ENCODE data around the gene CDIPT. TPM values are rescaled to one million over a fixed set of nuclear protein-coding genes. Genes with fewer than 3 reads are reported as not detected.
"Not testable (repeated sequence)": the region's sequence is repeated elsewhere in the genome, so short reads cannot be mapped to it uniquely, and the experiment has no call there.

Gene CDIPT
- total RNA-seq, 1 donor from 2014 or later = 89.4 TPM

- Histone ChIP-seq H3K27me3 (no peaks in the 10 kb centered on the region), H3K36me3 (peaks cover 0 to 89% of the 10 kb centered on the region in 2 donors), H3K4me3 (no peak overlapping the region), H3K4me1 (no peaks in the 10 kb centered on the region), H3K27ac (no peak overlapping the region), H3K9me3 (no peaks in the 10 kb centered on the region)
- no peak for DNase-seq (ENCODE audit: extremely low spot score in 2 of 2)
- intact Hi-C loops (cut with DNase I) = no loop called here
- no peak for TF ChIP-seq POLR2AphosphoS5 (IDR thresholded peaks at IDR 0.05; ENCODE audit: insufficient read depth in 1 of 2, low read depth in 1 of 2)
- TF ChIP-seq CTCF (IDR thresholded peaks at IDR 0.05) = no peak
- TF ChIP-seq POLR2A (IDR thresholded peaks at IDR 0.05) = no peak
Measured at GRCh38 chr16:29837841-29838240, 25.2 kb downstream of the CDIPT start.

GRCh38 chr16:29836623-29837022, 26.4 kb downstream of the CDIPT start:
- Histone ChIP-seq H3K27me3 (no peaks in the 10 kb centered on the region), H3K27ac (no peak overlapping the region), H3K9me3 (no peaks in the 10 kb centered on the region), H3K36me3 (peaks cover 0 to 91% of the 10 kb centered on the region in 2 donors), H3K4me1 (no peaks in the 10 kb centered on the region), H3K4me3 (no peak overlapping the region)
- intact Hi-C loops (cut with DNase I) = no loop called here
- no peak for DNase-seq (ENCODE audit: extremely low spot score in 2 of 2)
- TF ChIP-seq CTCF (IDR thresholded peaks at IDR 0.05) (no peak), POLR2AphosphoS5 (IDR thresholded peaks at IDR 0.05; ENCODE audit: insufficient read depth in 1 of 2, low read depth in 1 of 2) (peak in 1 of 2 donors; percentile 14)

DNA sequence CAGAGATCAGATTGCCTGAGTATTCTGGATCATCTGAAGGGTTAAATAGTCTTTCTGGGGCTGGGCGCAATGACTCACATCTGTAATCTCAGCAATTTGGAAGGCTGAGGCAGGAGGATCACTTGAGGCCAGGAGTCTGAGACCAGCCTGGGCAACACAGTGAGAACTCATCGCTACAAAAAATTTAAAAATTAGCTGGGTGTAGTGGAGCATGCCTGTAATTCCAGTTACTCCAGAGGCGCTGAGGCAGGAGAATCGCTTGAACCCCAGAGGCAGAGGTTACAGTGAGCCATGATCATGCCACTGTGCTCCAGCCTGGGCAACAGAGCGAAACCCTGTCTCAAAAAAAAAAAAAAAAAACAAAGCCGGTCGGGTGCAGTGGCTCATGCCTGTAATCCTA, 27.1 kb downstream of the CDIPT start:
- Histone ChIP-seq H3K36me3 (peaks cover 0 to 91% of the 10 kb centered on the region in 2 donors), H3K4me3 (no peak overlapping the region), H3K9me3 (no peaks in the 10 kb centered on the region), H3K27me3 (no peaks in the 10 kb centered on the region), H3K27ac (no peak overlapping the region), H3K4me1 (no peaks in the 10 kb centered on the region)
- no peak for DNase-seq (ENCODE audit: extremely low spot score in 2 of 2)
- intact Hi-C loops (cut with DNase I) = no loop called here
- no peak for TF ChIP-seq CTCF (IDR thresholded peaks at IDR 0.05)
- TF ChIP-seq POLR2AphosphoS5 (IDR thresholded peaks at IDR 0.05; ENCODE audit: insufficient read depth in 1 of 2, low read depth in 1 of 2) = no peak
- no peak for TF ChIP-seq POLR2A (IDR thresholded peaks at IDR 0.05)

GRCh38 chr16:29834079-29834478, 28.9 kb downstream of the CDIPT start:
- intact Hi-C loops (cut with DNase I) = no loop called here
- Histone ChIP-seq H3K36me3 (peaks cover 0 to 81% of the 10 kb centered on the region in 2 donors), H3K4me1 (peaks cover 6% of the 10 kb centered on the region)

DNA sequence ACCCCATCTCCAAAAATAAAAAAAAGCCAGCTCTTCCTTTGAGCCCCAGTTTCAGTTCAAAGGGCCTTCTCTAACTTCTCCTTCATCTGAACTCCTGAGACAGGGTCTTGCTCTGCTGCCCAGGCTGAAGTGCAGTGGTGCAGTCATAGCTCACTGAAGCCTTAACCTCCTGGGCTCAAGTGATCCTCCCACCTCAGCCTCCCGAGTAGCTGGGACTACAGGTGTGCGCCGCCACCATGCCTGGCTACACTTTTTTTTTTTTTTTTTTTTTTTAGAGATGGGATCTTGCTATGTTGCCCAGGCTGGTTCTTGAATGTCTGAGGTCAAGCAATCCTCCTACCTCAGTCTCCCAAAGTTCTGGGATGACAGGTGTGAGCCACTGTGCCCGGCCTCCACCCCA, 29.8 kb downstream of the CDIPT start:
- H3K4me3 ChIP-seq; H3K9me3 ChIP-seq; H3K27ac ChIP-seq; DNase-seq (ENCODE audit: extremely low spot score in 2 of 2); intact Hi-C loops (cut with DNase I); H3K27me3 ChIP-seq: not testable (repeated sequence)
- H3K4me1 ChIP-seq = peaks cover 10% of the 10 kb centered on the region
- peaks cover 0 to 74% of the 10 kb centered on the region in 2 donors for H3K36me3 ChIP-seq

More at GRCh38 chr16:29834079-29834478, 28.9 kb downstream of the CDIPT start:
- H3K4me3 ChIP-seq = no peak overlapping the region
- DNase-seq (ENCODE audit: extremely low spot score in 2 of 2) = no peak
- no peaks in the 10 kb centered on the region for H3K27me3 ChIP-seq
- H3K27ac ChIP-seq = no peak overlapping the region
- no peaks in the 10 kb centered on the region for H3K9me3 ChIP-seq
- TF ChIP-seq POLR2AphosphoS5 (IDR thresholded peaks at IDR 0.05; ENCODE audit: insufficient read depth in 1 of 2, low read depth in 1 of 2) (no peak), CTCF (IDR thresholded peaks at IDR 0.05) (no peak), POLR2A (IDR thresholded peaks at IDR 0.05) (no peak)

DNA sequence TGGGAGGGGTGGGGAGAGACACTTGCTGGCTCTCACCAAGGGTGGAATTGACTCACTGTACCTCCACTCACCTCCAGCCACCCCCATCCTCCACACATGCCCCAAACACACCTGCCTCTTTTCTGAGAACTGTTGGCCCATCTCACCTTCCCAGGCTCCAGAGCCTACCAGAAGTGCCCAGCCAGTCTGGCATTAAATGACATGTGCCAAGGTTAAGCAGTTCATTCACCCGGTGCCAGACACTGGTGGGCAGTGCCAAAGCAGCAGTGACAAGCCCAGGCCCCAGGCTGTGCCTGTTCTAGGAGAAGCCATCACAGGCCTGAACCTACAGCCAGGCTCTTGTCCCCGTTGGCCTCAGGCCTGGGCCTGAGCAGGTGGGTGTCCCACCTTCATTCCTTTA, 31.5 kb downstream of the CDIPT start:
- Histone ChIP-seq H3K9me3 (no peaks in the 10 kb centered on the region), H3K27ac (no peak overlapping the region), H3K4me3 (no peak overlapping the region), H3K27me3 (no peaks in the 10 kb centered on the region), H3K36me3 (peaks cover 0 to 58% of the 10 kb centered on the region in 2 donors), H3K4me1 (peaks cover 26% of the 10 kb centered on the region)
- DNase-seq (ENCODE audit: extremely low spot score in 2 of 2) = no peak
- TF ChIP-seq POLR2A (IDR thresholded peaks at IDR 0.05) (no peak), POLR2AphosphoS5 (IDR thresholded peaks at IDR 0.05; ENCODE audit: insufficient read depth in 1 of 2, low read depth in 1 of 2) (no peak), CTCF (IDR thresholded peaks at IDR 0.05) (no peak)
- intact Hi-C loops (cut with DNase I) = no loop called here

Data from vagina (tissue), 2 donors.